HepG2 (cell line): Measurements from ENCODE around the gene ATP6V0A1. TPM values are rescaled to one million over a fixed set of nuclear protein-coding genes. Genes with fewer than 3 reads are reported as not detected.
A peak's percentile ranks its signal among the peaks of the same experiment; 100 is the strongest.

ENCODE experiments used
- CREB3 ChIP-seq: sonication (generic); formaldehyde crosslinking; IDR thresholded peaks from 2 replicates; pipeline ENCODE4 v1.5.0; 2020; ENCODE audit warnings: missing genetic modification reagents
- FOXC1 ChIP-seq: sonication (generic); formaldehyde crosslinking; IDR thresholded peaks from 2 replicates; pipeline ENCODE4 v1.8.0; 2022; ENCODE audit warnings: mild to moderate bottlenecking, missing genetic modification reagents, borderline replicate concordance
- GABPB1 ChIP-seq: IDR thresholded peaks from 2 replicates; pipeline ENCODE4 v1.6.1; 2016; ENCODE audit warnings: mild to moderate bottlenecking, missing genetic modification reagents, moderate library complexity, missing compliant biosample characterization
- RCOR2 ChIP-seq: IDR thresholded peaks from 2 replicates; pipeline ENCODE4 v1.6.1; 2016; ENCODE audit warnings: missing biosample characterization, missing genetic modification reagents
- SMAD3 ChIP-seq: sonication (generic); formaldehyde crosslinking; IDR thresholded peaks from 2 replicates; pipeline ENCODE4 v1.4.0; 2020; ENCODE audit warnings: missing genetic modification reagents
- SOX13 ChIP-seq, 3 experiments: fragments of 450-650 bp in 1 of 3; sonication (generic) in 1 of 3; formaldehyde crosslinking in 1 of 3; IDR thresholded peaks in 2 of 3; conservative IDR thresholded peaks in 1 of 3; 2 replicates each; pipeline versions ENCODE4 v1.5.0 to v1.6.1; 2016 to 2020; ENCODE audit warnings: antibody characterized with exemption in 1 of 3, mild to moderate bottlenecking in 1 of 3, missing compliant biosample characterization in 1 of 3, missing genetic modification reagents in 1 of 3, moderate library complexity in 1 of 3
- SRSF1 ChIP-seq: fragments of 200-400 bp; formaldehyde crosslinking; optimal IDR thresholded peaks from 2 replicates; pipeline ENCODE3; 2017; ENCODE audit warnings: mild to moderate bottlenecking, low read depth, low read length, moderate library complexity
- TARDBP ChIP-seq: sonication (generic); formaldehyde crosslinking; IDR thresholded peaks from 2 replicates; pipeline ENCODE4 v1.8.0; 2022; ENCODE audit warnings: mild to moderate bottlenecking, missing genetic modification reagents
- YEATS4 ChIP-seq: sonication (generic); formaldehyde crosslinking; IDR thresholded peaks from 2 replicates; pipeline ENCODE4 v1.4.0; 2020; ENCODE audit warnings: missing genetic modification reagents, borderline replicate concordance
- ZBTB4 ChIP-seq: sonication (generic); formaldehyde crosslinking; IDR thresholded peaks from 2 replicates; pipeline ENCODE4 v1.4.0; 2020; ENCODE audit warnings: missing genetic modification reagents, mild to moderate bottlenecking, borderline replicate concordance
- ZNF10 ChIP-seq: sonication (generic); formaldehyde crosslinking; IDR thresholded peaks from 2 replicates; pipeline ENCODE4 v1.4.0; 2020; ENCODE audit warnings: mild to moderate bottlenecking, low read depth, missing genetic modification reagents, borderline replicate concordance
- ZNF230 ChIP-seq: sonication (generic); formaldehyde crosslinking; IDR thresholded peaks from 2 replicates; pipeline ENCODE4 v1.4.0; 2020; ENCODE audit warnings: mild to moderate bottlenecking, missing genetic modification reagents
- ZNF260 ChIP-seq: sonication (generic); formaldehyde crosslinking; IDR thresholded peaks from 2 replicates; pipeline ENCODE4 v1.4.0; 2020; ENCODE audit warnings: missing genetic modification reagents, low read depth, mild to moderate bottlenecking, borderline replicate concordance
- ZNF34 ChIP-seq: sonication (generic); formaldehyde crosslinking; IDR thresholded peaks from 2 replicates; pipeline ENCODE4 v1.4.0; 2020; ENCODE audit warnings: mild to moderate bottlenecking, missing genetic modification reagents, borderline replicate concordance
- ZNF562 ChIP-seq: sonication (generic); formaldehyde crosslinking; IDR thresholded peaks from 2 replicates; pipeline ENCODE4 v1.8.0; 2022; ENCODE audit warnings: missing genetic modification reagents, borderline replicate concordance
- ZNF570 ChIP-seq: sonication (generic); formaldehyde crosslinking; IDR thresholded peaks from 2 replicates; pipeline ENCODE4 v1.4.0; 2020; ENCODE audit warnings: mild to moderate bottlenecking, missing genetic modification reagents, borderline replicate concordance
- ZNF781 ChIP-seq: sonication (generic); formaldehyde crosslinking; IDR thresholded peaks from 2 replicates; pipeline ENCODE4 v1.5.1; 2020; ENCODE audit warnings: borderline replicate concordance, mild to moderate bottlenecking, missing genetic modification reagents; ENCODE audit errors: not compliant biosample characterization
- ZNF816 ChIP-seq: sonication (generic); formaldehyde crosslinking; IDR thresholded peaks from 2 replicates; pipeline ENCODE4 v1.8.0; 2022; ENCODE audit warnings: missing genetic modification reagents, mild to moderate bottlenecking, borderline replicate concordance
- polyA plus RNA-seq, 8 experiments: library from polyadenylated mRNA; depleted of rRNA in 3 of 8; stranded (reverse) in 7 of 8; unstranded in 1 of 8; fragments of >200 nt; fragmentation: Illumina TruSeq in 4 of 8; extraction: Trizol in 4 of 8; gene quantifications; 2 replicates each; pipeline versions ENCODE4 v1.2.1 to v1.2.3, GENCODE V29; 2011 to 2016; ENCODE audit warnings: low read depth in 4 of 8, missing spikeins in 1 of 8, mixed read lengths in 1 of 8; ENCODE audit not compliant: insufficient read depth in 1 of 8
- total RNA-seq, 5 experiments: library from RNA; depleted of rRNA; stranded (reverse); fragments of >200 nt; fragmentation: Illumina TruSeq; extraction: Trizol; gene quantifications; 2 replicates each; pipeline ENCODE4 v1.2.3, GENCODE V29; 2016; ENCODE audit warnings: low read depth in 1 of 5
- TF ChIP-seq, protein P1 (sequence below): IDR thresholded peaks from 2 replicates; pipeline ENCODE4 v1.4.0; 2020; ENCODE audit warnings: mild to moderate bottlenecking, missing genetic modification reagents

The ATP6V0A1 gene
- total and polyA plus RNA-seq, 2 of the 13 experiments (the other 11 are each of a cell fraction or from before 2014, with no cell fraction given) = 27.9 to 54.1 TPM

GRCh38 chr17:42422958-42423712 is 35.5 kb upstream of the ATP6V0A1 start, which contains the start of gene CAVIN1 (continued):
- TF ChIP-seq FOXC1 = peak; percentile 90
- no peak for TF ChIP-seq ZNF260
- TF ChIP-seq, protein P1, sequence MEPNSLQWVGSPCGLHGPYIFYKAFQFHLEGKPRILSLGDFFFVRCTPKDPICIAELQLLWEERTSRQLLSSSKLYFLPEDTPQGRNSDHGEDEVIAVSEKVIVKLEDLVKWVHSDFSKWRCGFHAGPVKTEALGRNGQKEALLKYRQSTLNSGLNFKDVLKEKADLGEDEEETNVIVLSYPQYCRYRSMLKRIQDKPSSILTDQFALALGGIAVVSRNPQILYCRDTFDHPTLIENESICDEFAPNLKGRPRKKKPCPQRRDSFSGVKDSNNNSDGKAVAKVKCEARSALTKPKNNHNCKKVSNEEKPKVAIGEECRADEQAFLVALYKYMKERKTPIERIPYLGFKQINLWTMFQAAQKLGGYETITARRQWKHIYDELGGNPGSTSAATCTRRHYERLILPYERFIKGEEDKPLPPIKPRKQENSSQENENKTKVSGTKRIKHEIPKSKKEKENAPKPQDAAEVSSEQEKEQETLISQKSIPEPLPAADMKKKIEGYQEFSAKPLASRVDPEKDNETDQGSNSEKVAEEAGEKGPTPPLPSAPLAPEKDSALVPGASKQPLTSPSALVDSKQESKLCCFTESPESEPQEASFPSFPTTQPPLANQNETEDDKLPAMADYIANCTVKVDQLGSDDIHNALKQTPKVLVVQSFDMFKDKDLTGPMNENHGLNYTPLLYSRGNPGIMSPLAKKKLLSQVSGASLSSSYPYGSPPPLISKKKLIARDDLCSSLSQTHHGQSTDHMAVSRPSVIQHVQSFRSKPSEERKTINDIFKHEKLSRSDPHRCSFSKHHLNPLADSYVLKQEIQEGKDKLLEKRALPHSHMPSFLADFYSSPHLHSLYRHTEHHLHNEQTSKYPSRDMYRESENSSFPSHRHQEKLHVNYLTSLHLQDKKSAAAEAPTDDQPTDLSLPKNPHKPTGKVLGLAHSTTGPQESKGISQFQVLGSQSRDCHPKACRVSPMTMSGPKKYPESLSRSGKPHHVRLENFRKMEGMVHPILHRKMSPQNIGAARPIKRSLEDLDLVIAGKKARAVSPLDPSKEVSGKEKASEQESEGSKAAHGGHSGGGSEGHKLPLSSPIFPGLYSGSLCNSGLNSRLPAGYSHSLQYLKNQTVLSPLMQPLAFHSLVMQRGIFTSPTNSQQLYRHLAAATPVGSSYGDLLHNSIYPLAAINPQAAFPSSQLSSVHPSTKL = peak; percentile 59
- TF ChIP-seq CREB3 (CRISPR knock-in tag) = 0 out of 2 replicates have a peak, but pooled peaks have one; percentile 86
- TF ChIP-seq ZNF562 (CRISPR knock-in tag) = no peak
- peak; percentile 48; the same call in 1 of the 2 replicates for TF ChIP-seq SMAD3 (CRISPR knock-in tag)
- TF ChIP-seq ZBTB4 (CRISPR knock-in tag) = peak; percentile 63; the same call in 1 of the 2 replicates
- TF ChIP-seq ZNF781 (CRISPR knock-in tag) = no peak
- TF ChIP-seq TARDBP = no peak
- no peak; the same call in 1 of the 2 replicates for TF ChIP-seq ZNF570
- TF ChIP-seq YEATS4 (CRISPR knock-in tag) = peak; percentile 88
- TF ChIP-seq ZNF816 (CRISPR knock-in tag) = peak; percentile 76; the same call in 1 of the 2 replicates
- TF ChIP-seq ZNF10 (CRISPR knock-in tag) = no peak
- peak; percentile 20; the same call in 1 of the 2 replicates for TF ChIP-seq RCOR2 (CRISPR knock-in tag)
- no peak for TF ChIP-seq SOX13 (IDR thresholded peaks at IDR 0.05)
- TF ChIP-seq SOX13 (CRISPR knock-in tag; conservative IDR thresholded peaks at IDR 0.05 in 1 of 2, IDR thresholded peaks at IDR 0.05 in 1 of 2) = peak in 1 of 2 experiments; percentile 52; a peak in 2 of 4 replicates
- TF ChIP-seq ZNF34 (CRISPR knock-in tag) = no peak
- peak; percentile 51; the same call in 1 of the 2 replicates for TF ChIP-seq GABPB1 (CRISPR knock-in tag)
- no peak for TF ChIP-seq SRSF1
- TF ChIP-seq ZNF230 (CRISPR knock-in tag) = peak; percentile 61; the same call in 1 of the 2 replicates
